PFSK-1 (cell line): ENCODE results near the gene LRRC4C.

ENCODE experiments used
- FOXP2 ChIP-seq: optimal IDR thresholded peaks from 2 replicates; pipeline ENCODE3; 2011; ENCODE audit warnings: borderline replicate concordance, control low read depth, inconsistent platforms; ENCODE audit not compliant: insufficient read depth; ENCODE audit errors: extremely low read length, extremely low read depth
- POLR2AphosphoS5 ChIP-seq: IDR thresholded peaks from 2 replicates; pipeline ENCODE4 v1.6.1; 2012; ENCODE audit warnings: low read depth, mild to moderate bottlenecking, control low read depth, low read length, moderate library complexity
- REST ChIP-seq, 2 experiments: IDR thresholded peaks; 2 replicates each; pipeline versions ENCODE4 v1.6.1 to v1.8.0; 2011 to 2012; ENCODE audit warnings: low read depth in 2 of 2, low read length in 2 of 2, control low read depth in 1 of 2, inconsistent platforms in 1 of 2, mild to moderate bottlenecking in 1 of 2, moderate library complexity in 1 of 2; ENCODE audit not compliant: insufficient read depth in 1 of 2
- SIN3A ChIP-seq: IDR thresholded peaks from 2 replicates; pipeline ENCODE4 v1.6.1; 2012; ENCODE audit warnings: mild to moderate bottlenecking, low read length, moderate library complexity, borderline replicate concordance; ENCODE audit not compliant: insufficient read depth
- TAF1 ChIP-seq: IDR thresholded peaks from 2 replicates; pipeline ENCODE4 v1.6.1; 2012; ENCODE audit warnings: low read length, control low read depth, borderline replicate concordance; ENCODE audit not compliant: insufficient read depth

The LRRC4C gene

GRCh38 chr11:40215556-40215955 lies 1243.9 kb downstream of the LRRC4C start:
- TF ChIP-seq TAF1 (no peak), SIN3A (no peak), REST (IDR thresholded peaks at IDR 0.05; ENCODE audit: insufficient read depth in 1 of 2, low read depth in 2 of 2, low read length in 2 of 2) (no peak), POLR2AphosphoS5 (no peak), FOXP2 (no peak)

GRCh38 chr11:40207416-40207815 lies 1252.0 kb downstream of the LRRC4C start:
- TF ChIP-seq TAF1 (no peak), FOXP2 (no peak), REST (IDR thresholded peaks at IDR 0.05; ENCODE audit: insufficient read depth in 1 of 2, low read depth in 2 of 2, low read length in 2 of 2) (no peak), POLR2AphosphoS5 (no peak), SIN3A (no peak)

GRCh38 chr11:40204228-40204627 lies 1255.2 kb downstream of the LRRC4C start:
- no peak for TF ChIP-seq FOXP2
- no peak for TF ChIP-seq POLR2AphosphoS5
- no peak for TF ChIP-seq TAF1
- TF ChIP-seq REST (IDR thresholded peaks at IDR 0.05; ENCODE audit: insufficient read depth in 1 of 2, low read depth in 2 of 2, low read length in 2 of 2), result no peak
- TF ChIP-seq SIN3A, result no peak

- TF ChIP-seq SIN3A (no peak), FOXP2 (no peak), TAF1 (no peak), REST (IDR thresholded peaks at IDR 0.05; ENCODE audit: insufficient read depth in 1 of 2, low read depth in 2 of 2, low read length in 2 of 2) (no peak)
Observed at GRCh38 chr11:40203606-40204005, 1255.8 kb downstream of the LRRC4C start.

GRCh38 chr11:40202589-40203270 lies 1256.7 kb downstream of the LRRC4C start:
- TF ChIP-seq FOXP2 (no peak), REST (IDR thresholded peaks at IDR 0.05; ENCODE audit: insufficient read depth in 1 of 2, low read depth in 2 of 2, low read length in 2 of 2) (no peak)
